Thyroid gland (tissue), 4 donors: ENCODE data around the gene ALG5.

Experiments used
- POLR2A ChIP-seq, 2 donors: fragments of 450-650 bp; IDR thresholded peaks; one replicate each; pipeline ENCODE4 v1.6.1; 2017; ENCODE audit warnings: antibody characterized with exemption in 2 of 2, mild to moderate bottlenecking in 2 of 2, moderate library complexity in 1 of 2
- TF ChIP-seq, protein P1 (sequence below), 6 experiments: fragments of 200-600 bp in 3 of 6; fragments of 450-650 bp in 3 of 6; sonication (generic) in 3 of 6; IDR thresholded peaks; one replicate each; pipeline ENCODE4 v1.5.1; 2016 to 2019; ENCODE audit warnings: antibody characterized with exemption in 6 of 6, mild to moderate bottlenecking in 2 of 6, inconsistent platforms in 1 of 6, moderate library complexity in 1 of 6

- TF ChIP-seq, protein P1, sequence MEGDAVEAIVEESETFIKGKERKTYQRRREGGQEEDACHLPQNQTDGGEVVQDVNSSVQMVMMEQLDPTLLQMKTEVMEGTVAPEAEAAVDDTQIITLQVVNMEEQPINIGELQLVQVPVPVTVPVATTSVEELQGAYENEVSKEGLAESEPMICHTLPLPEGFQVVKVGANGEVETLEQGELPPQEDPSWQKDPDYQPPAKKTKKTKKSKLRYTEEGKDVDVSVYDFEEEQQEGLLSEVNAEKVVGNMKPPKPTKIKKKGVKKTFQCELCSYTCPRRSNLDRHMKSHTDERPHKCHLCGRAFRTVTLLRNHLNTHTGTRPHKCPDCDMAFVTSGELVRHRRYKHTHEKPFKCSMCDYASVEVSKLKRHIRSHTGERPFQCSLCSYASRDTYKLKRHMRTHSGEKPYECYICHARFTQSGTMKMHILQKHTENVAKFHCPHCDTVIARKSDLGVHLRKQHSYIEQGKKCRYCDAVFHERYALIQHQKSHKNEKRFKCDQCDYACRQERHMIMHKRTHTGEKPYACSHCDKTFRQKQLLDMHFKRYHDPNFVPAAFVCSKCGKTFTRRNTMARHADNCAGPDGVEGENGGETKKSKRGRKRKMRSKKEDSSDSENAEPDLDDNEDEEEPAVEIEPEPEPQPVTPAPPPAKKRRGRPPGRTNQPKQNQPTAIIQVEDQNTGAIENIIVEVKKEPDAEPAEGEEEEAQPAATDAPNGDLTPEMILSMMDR (IDR thresholded peaks at IDR 0.05): no peak
- no peak for TF ChIP-seq POLR2A (IDR thresholded peaks at IDR 0.05)
Measured at GRCh38 chr13:36966404-36966803, 32.7 kb downstream of the ALG5 start.
